WTC11 (cell line): ENCODE results near the gene TBC1D21.

Experiments
- ZNF121 ChIP-seq: sonication (generic); formaldehyde crosslinking; IDR thresholded peaks from 2 replicates; pipeline ENCODE4 v1.8.0; 2023; ENCODE audit warnings: missing genetic modification reagents
- TF ChIP-seq, protein P1 (sequence below): sonication (generic); formaldehyde crosslinking; IDR thresholded peaks from 2 replicates; pipeline ENCODE4 v1.8.1; 2023; ENCODE audit warnings: mild to moderate bottlenecking, moderate library complexity, missing genetic modification reagents

DNA sequence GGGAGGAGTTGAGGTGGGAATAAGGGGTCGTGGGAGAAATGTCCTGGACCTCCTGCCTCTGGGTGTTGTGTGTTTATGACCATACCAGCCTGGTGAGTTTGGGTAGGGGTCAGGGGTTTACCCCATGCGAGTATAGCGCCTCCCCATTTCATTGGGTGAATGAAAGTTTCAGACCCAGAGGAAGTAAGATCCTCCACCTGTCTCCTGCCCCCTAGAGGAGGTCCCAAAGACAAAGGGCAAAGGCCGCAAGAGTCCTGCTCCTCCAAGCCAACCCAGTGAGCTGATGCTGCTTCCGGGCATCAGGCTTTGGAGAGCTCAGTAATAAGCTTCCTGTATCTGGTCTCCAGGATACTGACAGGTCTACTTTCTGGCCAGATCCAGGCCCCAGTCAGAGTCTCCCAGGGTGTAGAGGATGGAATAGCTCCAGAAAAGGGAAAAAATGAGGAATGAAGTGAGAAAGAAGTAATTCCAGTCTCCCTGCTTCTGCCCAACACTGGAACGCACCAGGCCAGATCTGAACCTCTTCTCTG is 6.4 kb upstream of the TBC1D21 start:
- no peak for TF ChIP-seq ZNF121 (CRISPR knock-in tag)
- TF ChIP-seq, protein P1, sequence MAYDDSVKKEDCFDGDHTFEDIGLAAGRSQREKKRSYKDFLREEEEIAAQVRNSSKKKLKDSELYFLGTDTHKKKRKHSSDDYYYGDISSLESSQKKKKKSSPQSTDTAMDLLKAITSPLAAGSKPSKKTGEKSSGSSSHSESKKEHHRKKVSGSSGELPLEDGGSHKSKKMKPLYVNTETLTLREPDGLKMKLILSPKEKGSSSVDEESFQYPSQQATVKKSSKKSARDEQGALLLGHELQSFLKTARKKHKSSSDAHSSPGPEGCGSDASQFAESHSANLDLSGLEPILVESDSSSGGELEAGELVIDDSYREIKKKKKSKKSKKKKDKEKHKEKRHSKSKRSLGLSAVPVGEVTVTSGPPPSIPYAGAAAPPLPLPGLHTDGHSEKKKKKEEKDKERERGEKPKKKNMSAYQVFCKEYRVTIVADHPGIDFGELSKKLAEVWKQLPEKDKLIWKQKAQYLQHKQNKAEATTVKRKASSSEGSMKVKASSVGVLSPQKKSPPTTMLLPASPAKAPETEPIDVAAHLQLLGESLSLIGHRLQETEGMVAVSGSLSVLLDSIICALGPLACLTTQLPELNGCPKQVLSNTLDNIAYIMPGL (CRISPR knock-in tag), result no peak
